Upper lobe of right lung (tissue), 1 donor: ENCODE measurements around the gene GPR62. TPM values are rescaled to one million over a fixed set of nuclear protein-coding genes. Genes with fewer than 3 reads are reported as not detected.
A peak's percentile ranks its signal among the peaks of the same experiment; 100 is the strongest.

Source experiments
- ATAC-seq: fragments of 200-7000 bp; cut with Tn5 transposase; one replicate; pipeline ENCODE4 v1.9.1; 2020; ENCODE audit warnings: mild to moderate bottlenecking, moderate library complexity
- DNase-seq: peaks from one replicate; pipeline ENCODE4 v3.0.0-alpha.2; 2020
- H3K27ac ChIP-seq: fragments of 200-600 bp; one replicate; pipeline ENCODE4 v1.8.0; 2022
- H3K27me3 ChIP-seq: fragments of 200-600 bp; one replicate; pipeline ENCODE4 v1.8.0; 2022; ENCODE audit warnings: mild to moderate bottlenecking
- H3K36me3 ChIP-seq: fragments of 200-600 bp; one replicate; pipeline ENCODE4 v1.8.0; 2022
- H3K4me1 ChIP-seq: fragments of 200-600 bp; one replicate; pipeline ENCODE4 v1.8.0; 2022
- H3K4me3 ChIP-seq: fragments of 200-600 bp; one replicate; pipeline ENCODE4 v1.8.0; 2022; ENCODE audit warnings: mild to moderate bottlenecking
- H3K9me3 ChIP-seq: fragments of 200-600 bp; one replicate; pipeline ENCODE4 v1.8.0; 2022
- CTCF ChIP-seq: fragments of 200-600 bp; IDR thresholded peaks from one replicate; pipeline ENCODE4 v1.8.0; 2022; ENCODE audit warnings: antibody characterized with exemption
- intact Hi-C: fragments of 100-400 bp; cut with DNase I; formaldehyde crosslinking; loops from one replicate; pipeline ENCODE4 v1.11.0; 2022
- total RNA-seq: library from RNA; stranded (reverse); fragmentation: NEBNext Ultra II Directional; extraction: Animal tissue kit (Norgen Biotek cat#: 25700); gene quantifications from one replicate; pipeline ENCODE4 v1.2.1, GENCODE V29; 2021
- donor health status: DM: no; HTN: yes; CAD: no; lungs with severe emphysema.

Gene GPR62
- total RNA-seq, 1 donor from 2014 or later: not detected

GRCh38 chr3:51932471-51933370, 22.5 kb upstream of the GPR62 start:
- Histone ChIP-seq H3K27me3 (no peaks in the 10 kb centered on the region), H3K36me3 (peaks cover 53% of the 10 kb centered on the region), H3K27ac (no peak overlapping the region), H3K4me3 (no peak overlapping the region), H3K9me3 (no peaks in the 10 kb centered on the region), H3K4me1 (no peaks in the 10 kb centered on the region)
- ATAC-seq (no peak), DNase-seq (no peak)
- no peak for TF ChIP-seq CTCF
- intact Hi-C loops: no loop called here

GRCh38 chr3:51933471-51934138, 21.6 kb upstream of the GPR62 start:
- H3K9me3 ChIP-seq: no peaks in the 10 kb centered on the region
- no peak for ATAC-seq
- DNase-seq: no peak
- H3K4me3 ChIP-seq: no peak overlapping the region
- H3K27ac ChIP-seq: no peak overlapping the region
- no peaks in the 10 kb centered on the region for H3K4me1 ChIP-seq
- no peak for TF ChIP-seq CTCF
- no peaks in the 10 kb centered on the region for H3K27me3 ChIP-seq
- intact Hi-C loops: no loop called here
- peaks cover 61% of the 10 kb centered on the region for H3K36me3 ChIP-seq

- H3K9me3 ChIP-seq: no peaks in the 10 kb centered on the region
- H3K27ac ChIP-seq: no peak overlapping the region
- H3K36me3 ChIP-seq: peaks cover 66% of the 10 kb centered on the region
- peak; percentile 50 for DNase-seq
- H3K4me3 ChIP-seq: no peak overlapping the region
- ATAC-seq: no peak
- H3K4me1 ChIP-seq: no peaks in the 10 kb centered on the region
- intact Hi-C loops: no loop called here
- TF ChIP-seq CTCF: no peak
- H3K27me3 ChIP-seq: no peaks in the 10 kb centered on the region
Measured at GRCh38 chr3:51934139-51934850, 20.9 kb upstream of the GPR62 start.

- ATAC-seq (no peak), DNase-seq (peak; percentile 57)
- intact Hi-C loops: no loop called here
- Histone ChIP-seq H3K36me3 (peaks cover 66% of the 10 kb centered on the region), H3K9me3 (no peaks in the 10 kb centered on the region), H3K27me3 (no peaks in the 10 kb centered on the region), H3K4me1 (peaks cover 5% of the 10 kb centered on the region), H3K27ac (no peak overlapping the region), H3K4me3 (no peak overlapping the region)
- TF ChIP-seq CTCF: no peak
Measured at GRCh38 chr3:51934991-51935885, 19.9 kb upstream of the GPR62 start.
